Fibroblast of peridontal ligament (primary cell): ENCODE results near the gene CCDC195.

Experiments
- DNase-seq: peaks from one replicate; pipeline ENCODE4 v3.0.0-alpha.2; 2010; ENCODE audit errors: extremely low read depth

The CCDC195 gene, protein sequence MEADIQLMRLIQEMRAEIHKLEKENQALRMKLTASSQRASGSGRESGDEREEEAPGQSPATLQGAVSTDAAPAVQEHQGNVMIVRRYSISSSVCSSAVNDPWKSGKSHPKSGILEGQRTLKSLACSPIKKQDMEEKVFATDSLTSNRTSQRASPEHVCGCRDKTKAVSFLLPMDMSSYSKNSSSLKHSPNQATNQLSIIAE

DNA sequence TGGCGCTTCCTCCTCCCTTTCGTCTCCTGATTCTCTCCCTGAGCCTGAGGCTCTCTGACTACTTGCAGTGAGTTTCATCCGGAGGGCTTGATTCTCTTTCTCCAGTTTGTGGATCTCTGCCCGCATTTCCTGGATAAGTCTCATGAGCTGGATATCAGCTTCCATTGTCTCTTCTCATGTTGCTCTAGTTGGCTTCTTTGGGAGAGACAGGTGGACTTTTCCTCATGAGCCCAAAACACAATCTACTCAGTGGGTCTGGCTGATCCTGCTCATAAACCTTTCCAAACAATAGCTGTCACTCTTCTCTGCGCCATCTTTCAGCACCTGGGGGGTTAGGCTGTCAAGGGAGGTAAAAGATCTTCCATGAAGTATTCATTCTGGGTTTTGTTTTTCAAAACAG is at the start of gene CCDC195:
Gene CCDC195 (minus strand): TSS at position 165 of the 400 bp plus-strand sequence. CDS start 0 bp downstream, at position 165.
- no peak for DNase-seq

DNA sequence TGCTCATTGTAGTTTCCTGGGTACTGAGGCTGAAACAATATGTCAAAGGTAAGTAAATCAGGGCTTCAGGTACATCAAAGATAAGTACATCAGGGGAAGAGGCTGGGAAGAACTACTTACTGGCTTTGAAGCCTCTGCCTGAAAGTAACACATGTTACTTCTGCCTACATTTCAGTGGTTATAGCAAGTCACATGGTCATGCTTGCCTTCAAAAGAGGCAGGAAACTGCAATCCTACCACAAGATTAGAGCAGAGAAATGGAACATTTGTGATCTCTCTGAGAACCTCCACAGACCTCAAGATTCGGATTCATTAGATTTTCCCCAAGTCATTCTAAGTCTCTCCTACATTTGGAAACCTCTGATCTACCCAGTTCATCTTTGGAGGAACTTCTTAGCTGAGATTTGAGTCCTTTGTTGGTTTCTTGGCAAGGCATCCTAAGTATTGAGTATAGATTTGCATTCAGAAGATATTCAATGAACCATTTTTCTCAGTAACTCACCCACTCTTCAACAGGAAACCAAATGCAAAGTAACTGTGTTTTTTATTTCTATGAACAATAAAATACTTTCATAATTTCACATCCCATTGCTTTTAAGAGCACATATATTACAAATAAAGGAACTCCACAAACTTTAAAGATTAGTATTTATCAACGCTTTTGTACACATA is 48.5 kb upstream of the CCDC195 start:
- DNase-seq: no peak

DNA sequence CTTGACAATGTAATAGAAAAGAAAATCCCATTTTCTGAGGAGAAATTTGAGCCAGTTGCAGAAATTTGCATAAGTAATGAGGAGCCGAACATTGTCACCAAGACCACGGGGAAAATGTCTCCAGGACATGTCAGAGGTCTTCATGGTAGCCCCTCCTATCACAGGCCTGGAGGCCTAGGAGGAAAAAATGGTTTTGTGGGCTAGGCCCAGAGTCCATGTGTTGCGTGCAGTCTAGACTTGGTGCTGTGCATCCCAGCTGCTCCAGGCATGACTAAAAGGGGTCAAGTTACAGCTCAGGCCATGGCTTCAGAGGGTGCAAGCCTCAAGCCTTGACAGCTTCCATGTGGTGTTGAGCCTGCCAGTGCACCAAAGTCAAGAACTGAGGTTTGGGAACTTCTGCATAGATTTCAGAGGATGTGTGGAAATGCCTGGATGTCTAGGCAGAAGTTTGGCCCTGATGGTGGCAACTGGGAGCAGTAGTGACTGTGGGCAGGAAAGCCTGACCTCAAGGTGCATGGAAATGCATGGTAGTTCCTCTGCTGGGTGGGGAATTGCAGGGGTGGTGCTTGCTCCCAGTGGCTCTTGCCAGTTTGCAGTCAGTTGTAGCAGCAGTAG is 41.9 kb upstream of the CCDC195 start:
- DNase-seq: no peak

DNA sequence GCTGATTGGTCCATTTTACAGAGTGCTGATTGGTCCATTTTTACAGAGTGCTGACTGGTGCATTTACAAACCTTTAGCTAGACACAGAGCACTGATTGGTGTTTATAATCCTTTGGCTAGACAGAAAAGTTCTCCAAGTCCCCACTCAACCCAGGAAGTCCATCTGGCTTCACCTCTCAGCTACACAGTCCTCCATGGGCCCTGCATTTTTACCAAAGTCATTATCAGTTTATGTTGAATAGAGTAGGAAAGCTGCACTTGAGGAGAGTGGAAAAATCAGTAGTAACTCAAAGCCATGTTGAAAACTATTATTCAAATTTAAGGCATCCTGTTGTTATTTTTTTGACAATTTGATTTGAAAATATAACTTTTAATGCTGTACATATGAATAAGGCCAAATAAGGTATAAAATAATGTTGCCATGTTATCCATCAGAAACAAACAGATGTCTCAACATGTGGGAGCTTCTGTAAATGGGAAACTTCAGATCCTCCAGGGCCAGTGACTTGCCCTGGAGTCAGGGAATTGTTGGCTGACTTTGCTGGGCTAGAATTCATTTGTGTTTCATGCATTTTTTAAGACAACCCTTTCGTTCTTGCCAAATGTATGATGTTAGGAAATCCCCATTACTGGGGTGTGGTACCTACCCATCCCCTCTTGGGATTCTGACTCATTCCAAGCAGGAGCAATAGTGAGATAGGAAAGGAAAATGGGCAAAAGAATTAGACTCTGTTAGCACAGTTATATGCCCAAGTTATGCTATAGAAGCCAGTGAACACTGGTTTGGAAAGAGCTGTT is 37.8 kb upstream of the CCDC195 start:
- peak; percentile 99 for DNase-seq

DNA sequence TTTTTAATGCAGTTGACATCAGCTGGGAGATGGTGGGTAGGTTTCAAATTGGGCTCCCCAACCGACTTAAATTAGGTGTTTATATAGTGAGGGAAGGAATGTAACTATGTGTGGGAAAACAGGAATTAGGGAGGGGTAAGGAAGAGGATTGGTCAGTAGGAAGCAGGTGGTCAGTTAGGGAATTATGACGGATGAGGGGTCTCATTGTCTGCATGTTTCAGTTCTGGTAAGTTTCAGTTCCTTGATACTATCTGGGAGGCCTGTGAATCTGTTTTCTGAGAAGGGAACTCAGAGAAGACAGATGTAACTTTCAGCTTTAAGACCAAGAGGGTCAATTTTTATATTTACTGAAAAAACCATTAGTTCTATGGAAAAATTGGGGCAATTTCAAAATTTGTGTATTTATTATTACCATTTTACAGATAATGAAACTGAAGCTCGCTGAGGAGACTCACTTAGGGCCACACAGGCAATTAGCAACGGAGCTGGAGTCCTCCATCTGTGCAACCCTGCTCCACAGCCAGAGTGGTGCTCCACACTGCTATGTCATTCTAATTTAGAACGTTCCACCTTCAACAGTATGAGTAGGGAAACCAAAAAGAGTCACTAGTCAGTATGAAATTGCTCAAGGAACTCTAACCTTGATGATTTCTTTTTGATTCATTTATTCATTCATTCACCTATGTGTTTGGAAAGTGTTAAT is 36.0 kb upstream of the CCDC195 start:
- no peak for DNase-seq

DNA sequence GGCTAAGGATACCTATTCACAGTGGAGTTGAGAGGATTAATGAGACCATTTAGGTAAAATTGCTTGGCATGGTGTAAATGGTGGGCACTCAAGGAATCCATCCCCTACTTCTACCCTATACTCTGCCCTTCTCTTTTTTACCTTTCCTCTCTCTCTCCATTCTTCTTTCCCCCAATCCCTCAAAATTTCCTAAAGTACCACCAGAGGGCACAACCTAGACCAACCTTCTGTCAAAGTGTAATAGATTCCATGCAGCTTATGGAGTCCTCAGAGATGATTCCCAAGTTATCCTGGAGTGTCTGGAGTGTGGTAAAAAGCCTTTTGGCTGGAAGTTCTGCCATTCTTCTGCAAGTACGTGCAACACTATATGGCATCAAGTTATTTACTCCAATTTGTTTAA is 33.0 kb upstream of the CCDC195 start:
- peak; percentile 21 for DNase-seq

DNA sequence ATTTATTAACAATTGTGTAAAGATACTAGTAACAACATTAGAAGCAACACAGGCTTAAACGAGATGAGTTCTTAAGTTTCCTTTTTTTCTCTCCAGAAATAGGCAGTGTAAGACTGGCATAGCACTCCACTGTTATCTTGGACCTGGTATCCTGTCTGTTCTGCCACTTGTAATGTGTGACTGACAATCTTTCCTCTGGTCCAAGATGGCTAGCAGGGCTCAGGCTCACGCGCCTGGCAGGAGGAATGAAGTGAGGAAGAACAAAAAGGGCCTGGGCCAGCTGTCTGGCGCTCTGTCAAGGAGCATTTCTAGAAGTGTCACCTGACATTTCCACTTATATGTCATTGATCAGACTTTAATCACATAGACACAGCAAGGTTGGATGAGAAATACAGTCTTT is 31.6 kb upstream of the CCDC195 start:
- DNase-seq: no peak

DNA sequence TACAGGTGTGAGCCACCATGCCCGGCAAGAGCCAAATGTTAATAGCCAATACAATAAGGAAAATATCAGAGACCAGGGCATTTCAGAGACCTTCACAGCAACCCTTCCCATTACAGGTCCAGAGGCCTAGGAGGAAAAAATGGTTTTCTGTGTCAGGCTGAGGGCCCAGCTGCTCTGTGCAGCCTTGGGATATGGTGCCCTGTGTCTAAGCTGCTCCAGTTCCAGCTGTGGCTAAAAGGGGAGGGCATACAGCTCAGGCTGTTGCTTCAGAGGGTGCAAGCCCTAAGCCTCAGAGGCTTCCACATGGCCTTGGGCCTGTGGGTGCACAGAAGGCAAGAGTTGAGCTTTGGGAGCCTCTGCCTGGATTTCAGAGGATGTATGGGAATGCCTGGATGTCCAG is 20.1 kb upstream of the CCDC195 start:
- no peak for DNase-seq

DNA sequence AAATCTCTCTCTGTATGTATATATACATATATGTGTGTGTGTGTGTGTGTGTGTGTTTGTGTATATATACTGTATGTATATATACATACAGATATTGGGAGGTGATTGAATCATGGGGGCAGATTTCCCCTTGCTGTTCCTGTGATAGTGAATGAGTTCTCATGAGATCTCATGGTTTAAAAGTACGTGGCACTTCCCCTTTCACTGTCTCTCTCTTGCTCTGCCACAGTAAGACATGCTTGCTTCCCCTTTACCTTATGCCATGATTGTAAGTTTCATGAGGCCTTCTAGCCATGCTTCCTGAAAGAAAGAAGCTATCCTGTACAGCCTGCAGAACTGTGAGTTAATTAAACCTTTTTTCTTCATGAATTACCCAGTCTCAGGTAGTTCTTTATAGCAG is 18.8 kb upstream of the CCDC195 start:
- no peak for DNase-seq

DNA sequence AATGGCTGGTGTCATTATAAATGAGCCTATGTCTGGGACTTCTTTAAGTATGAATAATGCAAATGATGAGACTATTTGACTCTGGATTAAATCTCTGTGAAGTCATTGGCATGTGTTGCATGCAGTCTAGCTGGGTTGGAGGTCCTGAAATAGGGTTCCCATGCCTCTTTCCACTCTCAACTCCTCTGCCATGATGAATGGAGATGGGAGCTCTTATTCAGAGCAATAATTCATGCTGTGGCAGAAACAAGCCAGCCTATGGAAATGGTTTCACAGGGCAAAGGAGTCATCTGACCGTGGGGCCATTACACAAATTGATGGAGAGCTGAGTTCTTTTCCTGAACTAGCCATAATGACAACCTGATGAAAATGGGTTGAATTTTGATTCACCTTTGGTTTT is 15.5 kb upstream of the CCDC195 start:
- DNase-seq: no peak

DNA sequence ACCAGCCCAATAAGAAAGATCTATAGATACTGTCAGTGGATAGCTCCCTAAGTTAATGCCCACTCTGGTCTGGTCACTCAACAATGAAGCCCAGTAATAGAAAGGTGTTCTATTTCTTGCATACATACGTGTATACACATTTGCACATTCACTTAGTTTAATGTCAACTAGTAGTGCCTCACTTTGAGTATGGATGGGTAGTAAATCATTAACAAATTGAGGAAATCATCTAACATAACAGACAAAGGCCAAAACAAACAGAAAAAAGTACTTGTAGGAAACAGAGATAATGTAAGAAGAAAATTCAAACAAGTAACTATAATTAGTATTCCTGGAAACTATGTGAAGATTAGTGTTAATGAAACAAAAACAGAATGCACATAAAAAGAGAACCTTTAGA is 13.3 kb upstream of the CCDC195 start:
- DNase-seq: no peak

DNA sequence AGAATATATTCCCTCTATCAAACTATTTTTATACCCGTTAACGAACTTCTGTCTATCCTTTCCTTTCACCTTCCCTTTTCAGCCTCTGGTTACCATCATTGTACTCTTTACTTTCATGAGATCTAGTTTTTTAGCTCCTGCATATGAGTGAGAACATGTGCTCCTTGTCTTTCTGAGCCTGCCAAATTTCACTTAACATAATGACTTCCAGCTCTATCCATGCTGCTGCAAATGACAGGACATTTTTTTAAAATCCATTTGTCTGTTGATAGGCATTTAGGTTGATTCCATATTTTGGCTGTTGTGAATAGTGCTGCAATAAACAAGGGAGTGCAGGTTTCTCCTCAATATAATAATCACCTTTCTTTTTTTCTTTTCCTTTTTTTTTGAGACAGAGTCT is 8.2 kb upstream of the CCDC195 start:
- peak; percentile 6 for DNase-seq

DNA sequence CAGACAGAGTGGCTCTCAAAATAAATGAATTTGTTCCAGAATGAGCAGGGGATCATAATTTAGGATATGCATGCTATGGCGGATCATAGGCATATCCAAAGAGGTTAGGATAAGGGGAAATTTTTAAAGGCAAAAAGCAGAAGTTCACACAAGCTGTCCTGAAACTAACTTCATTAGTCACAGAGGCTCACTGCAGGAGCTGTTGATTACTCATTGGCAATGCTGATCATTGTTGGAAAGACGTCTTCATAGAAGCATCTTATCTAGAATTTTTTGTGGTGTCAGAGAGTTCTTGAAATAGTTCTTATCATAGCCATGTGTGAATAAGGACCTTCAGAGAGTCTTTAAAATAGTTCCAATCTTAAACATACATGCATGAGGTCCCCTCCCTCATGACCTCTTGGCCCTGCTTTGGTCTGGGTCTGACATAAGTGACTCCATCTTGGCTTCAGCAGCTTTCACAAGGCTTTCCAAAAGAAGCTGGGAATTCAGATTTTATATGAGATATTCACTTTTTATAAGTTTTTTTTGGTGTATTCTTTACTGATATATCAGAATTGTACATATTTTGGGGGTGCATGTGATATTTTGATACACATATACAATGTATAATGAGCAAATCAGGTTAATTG is 7.5 kb upstream of the CCDC195 start:
- DNase-seq: no peak

DNA sequence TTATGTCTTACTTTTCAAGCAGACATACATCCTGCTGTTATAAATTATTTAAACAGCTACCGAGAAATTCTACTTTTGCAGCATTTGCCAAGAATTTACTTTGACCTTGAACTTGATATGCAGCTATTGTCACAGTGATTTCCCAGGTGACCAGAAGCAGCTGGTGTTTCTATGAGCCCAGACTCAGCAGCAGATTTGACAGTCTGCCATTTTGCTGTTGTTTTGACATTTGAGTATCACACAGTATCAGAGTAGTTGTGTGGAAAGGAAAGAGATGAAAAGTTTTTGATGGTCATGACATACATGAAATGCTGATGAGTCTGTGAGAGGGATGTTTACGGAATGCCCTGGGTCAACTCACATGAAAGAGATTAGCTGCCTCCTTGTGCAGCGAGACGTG is 6.6 kb upstream of the CCDC195 start:
- no peak for DNase-seq

DNA sequence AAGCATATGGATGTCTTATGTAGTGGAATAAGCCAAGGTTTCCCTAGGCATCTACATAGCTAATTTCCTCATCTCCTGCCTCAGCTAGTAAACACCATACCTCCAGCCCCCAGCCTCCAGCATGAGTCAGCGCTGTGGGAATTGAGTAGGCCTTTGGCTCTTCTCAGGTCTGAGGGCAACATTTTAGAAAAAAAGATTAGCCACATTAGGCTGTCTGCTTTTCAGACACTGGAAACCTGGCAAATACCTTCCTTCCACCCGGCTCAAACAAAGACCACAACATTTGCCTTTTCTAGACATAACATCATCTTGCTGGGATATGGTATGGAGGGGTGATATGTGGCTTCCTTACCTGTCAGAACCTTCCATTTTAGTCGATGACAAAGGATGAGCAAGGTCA is 6.1 kb upstream of the CCDC195 start:
- no peak for DNase-seq

DNA sequence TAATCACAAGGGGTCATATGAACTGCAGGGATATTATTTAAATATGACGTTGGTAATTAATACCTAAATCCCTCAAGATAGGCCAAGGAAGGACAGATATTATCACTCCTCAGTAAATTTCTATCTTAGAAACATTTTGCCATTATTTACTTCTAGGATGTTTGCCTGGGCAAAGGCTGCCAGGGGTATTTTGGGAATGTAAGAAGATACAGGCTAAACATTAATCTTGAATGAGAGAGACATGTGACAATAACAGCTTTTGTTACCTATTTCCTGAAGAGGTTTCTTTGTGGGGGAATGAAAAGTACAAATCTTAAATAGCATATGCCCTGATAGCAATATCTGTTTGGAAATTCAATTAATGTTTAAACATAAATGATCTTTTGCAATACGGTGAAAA is 756 bp upstream of the CCDC195 start:
- DNase-seq: no peak

DNA sequence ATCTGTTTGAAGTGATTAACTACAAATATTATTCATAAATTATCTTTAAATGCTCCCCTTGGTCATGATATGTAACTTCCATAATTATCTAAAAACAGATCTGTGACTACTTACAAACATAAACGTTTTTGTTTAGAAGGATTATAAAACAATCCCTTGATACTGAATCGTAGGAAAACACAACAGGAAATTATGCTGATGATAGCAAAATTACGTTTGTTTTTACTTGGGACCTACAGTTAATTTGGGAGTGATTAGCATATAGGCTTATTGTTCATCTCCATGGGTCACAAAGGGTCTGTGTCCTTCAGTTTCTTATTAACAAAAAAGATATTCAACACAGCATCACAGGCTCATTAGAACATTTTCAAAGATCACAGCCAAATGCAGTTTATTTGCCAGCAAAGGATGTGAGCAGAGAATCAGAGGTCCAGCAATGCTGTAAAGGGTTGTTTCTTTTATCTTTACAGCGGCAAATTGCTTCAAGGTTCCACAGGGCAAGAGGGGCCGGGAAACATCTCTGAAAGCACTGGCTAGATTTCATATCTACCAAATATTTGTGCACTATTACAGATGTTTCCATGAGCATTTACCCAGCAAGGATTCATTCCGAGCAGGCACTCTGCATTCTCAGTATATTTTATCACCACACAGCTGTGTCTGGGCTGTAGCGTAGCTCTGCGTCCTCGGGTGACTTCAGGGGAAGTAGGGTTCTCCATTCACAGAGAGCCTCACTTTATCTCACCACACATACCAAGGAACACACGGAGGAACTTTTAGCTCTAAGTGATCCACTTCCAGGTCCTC is 4.1 kb downstream of the CCDC195 start:
- peak; percentile 24 for DNase-seq

DNA sequence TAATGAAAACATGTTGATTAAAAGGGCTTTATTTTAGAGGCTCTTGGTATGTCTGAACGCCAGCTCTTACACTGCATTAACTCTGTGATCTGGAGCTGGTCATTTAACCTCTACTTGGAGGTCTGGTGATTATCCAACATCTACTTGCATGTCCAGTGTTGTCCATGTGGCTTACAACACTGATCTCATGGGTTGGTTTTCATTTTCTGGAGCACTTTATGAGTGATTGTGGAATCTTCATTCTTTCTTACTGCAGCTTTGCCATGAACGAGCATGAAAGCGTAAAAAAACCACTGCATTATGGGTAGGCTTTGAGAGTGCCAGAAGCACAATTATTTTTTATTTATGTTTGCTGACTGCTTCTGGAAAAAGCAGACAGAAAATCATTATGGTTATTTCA is 4.8 kb downstream of the CCDC195 start:
- no peak for DNase-seq

DNA sequence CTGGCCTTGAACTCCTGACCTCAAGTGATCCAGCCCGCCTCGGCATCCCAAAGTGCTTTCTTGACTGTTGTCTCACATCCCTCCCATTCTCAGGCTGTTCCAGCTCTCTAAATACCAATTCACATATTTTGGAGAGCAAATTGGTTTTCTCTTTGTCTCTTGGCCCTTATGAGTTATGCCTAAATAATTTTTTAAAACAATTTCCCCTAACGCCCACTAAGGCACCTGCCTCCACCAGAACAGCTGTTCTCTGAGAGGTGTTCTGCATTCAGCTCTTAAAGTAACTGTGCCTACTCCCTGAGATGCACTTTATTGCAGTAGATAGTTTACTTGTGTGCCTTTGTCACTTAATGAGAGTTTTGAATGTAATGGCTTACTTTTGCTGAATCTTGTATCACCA is 6.9 kb downstream of the CCDC195 start:
- DNase-seq: no peak

DNA sequence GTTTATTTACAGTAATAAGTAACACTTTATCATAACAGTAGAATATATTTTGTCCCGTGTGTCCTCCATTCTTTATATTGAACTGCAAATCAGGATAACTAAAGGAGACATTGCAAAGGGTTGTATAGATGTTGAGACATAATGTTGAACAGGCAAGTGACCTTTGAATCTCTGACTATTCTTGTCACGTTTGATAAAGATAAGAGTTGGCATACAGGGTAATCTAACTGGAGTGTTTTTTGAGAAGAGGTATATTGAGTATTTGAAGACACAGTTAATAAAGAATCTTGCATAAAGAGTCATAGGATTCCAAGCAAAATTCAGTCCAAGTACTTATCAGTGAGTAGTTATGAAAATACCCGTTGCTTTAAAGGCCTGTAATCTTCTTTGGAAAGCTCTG is 21.7 kb downstream of the CCDC195 start:
- DNase-seq: no peak

DNA sequence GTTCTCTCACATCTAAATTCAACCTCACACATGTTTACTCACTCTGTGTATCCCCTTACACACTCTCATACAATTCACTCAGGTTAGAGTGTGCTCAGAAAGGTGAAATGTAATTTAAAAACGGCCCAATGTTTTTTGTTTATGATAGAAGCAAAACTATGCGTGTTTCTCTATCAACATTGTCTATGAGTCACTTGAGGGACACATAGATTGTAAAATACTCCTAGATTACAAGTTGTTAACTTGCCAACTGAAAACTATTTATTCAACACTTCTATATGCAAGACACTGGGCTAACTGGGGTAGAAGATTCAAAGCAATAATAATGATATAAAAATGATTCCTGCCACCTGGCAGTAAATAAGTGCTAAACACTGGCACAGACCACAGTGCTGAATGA is 24.6 kb downstream of the CCDC195 start:
- DNase-seq: no peak
